H1 (cell line): ENCODE results near the gene PHETA1. TPM values are rescaled to one million over a fixed set of nuclear protein-coding genes. Genes with fewer than 3 reads are reported as not detected.

ENCODE experiments used
- CTCF ChIA-PET: fragments of 300-600 bp; sonication (Branson Sonifier 250); formaldehyde crosslinking; loops from one replicate; lab custom pipeline; 2021; ENCODE audit not compliant: partially characterized antibody; lab: Charles Lee
- POLR2A ChIA-PET: fragments of 300-600 bp; sonication (Branson Sonifier 250); formaldehyde crosslinking; loops from one replicate; lab custom pipeline; 2021; ENCODE audit warnings: inconsistent platforms; ENCODE audit not compliant: partially characterized antibody; lab: Charles Lee
- DNase-seq, 2 experiments: peaks; one replicate each; pipeline versions ENCODE4 v3.0.0 to v3.0.0-alpha.2; 2010 to 2022; ENCODE audit warnings: low spot score in 2 of 2, low read depth in 1 of 2, mixed read lengths in 1 of 2
- FAIRE-seq: peaks from 2 replicates; lab custom pipeline; 2011; peaks lifted over from hg19 to GRCh38; lab: Jason Lieb, UNC
- H2AFZ ChIP-seq: 2 replicates; pipeline ENCODE4 v1.8.1; 2012; ENCODE audit warnings: low read length, inconsistent platforms
- H2AK5ac ChIP-seq: 2 replicates; pipeline ENCODE4 v1.6.1; 2013; ENCODE audit warnings: low read depth, low read length
- H2BK120ac ChIP-seq: replicated peaks from 2 replicates; pipeline ENCODE3; 2013; ENCODE audit warnings: low read depth, low read length, inconsistent platforms
- H2BK12ac ChIP-seq: 2 replicates; pipeline ENCODE4 v1.6.1; 2013; ENCODE audit warnings: low read depth, low read length
- H2BK15ac ChIP-seq: 2 replicates; pipeline ENCODE4 v1.6.1; 2013; ENCODE audit warnings: low read length
- H2BK20ac ChIP-seq: 2 replicates; pipeline ENCODE4 v1.6.1; 2013; ENCODE audit warnings: low read length
- H2BK5ac ChIP-seq: 2 replicates; pipeline ENCODE4 v1.6.1; 2013; ENCODE audit warnings: low read depth, low read length
- H3K14ac ChIP-seq: 2 replicates; pipeline ENCODE4 v1.6.1; 2013; ENCODE audit warnings: inconsistent platforms; ENCODE audit not compliant: insufficient read length
- H3K18ac ChIP-seq: 2 replicates; pipeline ENCODE4 v1.6.1; 2013; ENCODE audit warnings: low read length; ENCODE audit errors: extremely low read depth
- H3K23ac ChIP-seq: 2 replicates; pipeline ENCODE4 v1.6.1; 2013; ENCODE audit warnings: inconsistent platforms; ENCODE audit not compliant: insufficient read length
- H3K23me2 ChIP-seq: 2 replicates; pipeline ENCODE4 v1.6.1; 2013; ENCODE audit warnings: low read depth, low read length
- H3K27ac ChIP-seq: 2 replicates; pipeline ENCODE4 v1.6.1; 2011; ENCODE audit warnings: low read depth, low read length, inconsistent platforms
- H3K27me3 ChIP-seq, 4 experiments: replicated peaks in 1 of 4; 1 replicate in 1 of 4; 2 replicates in 3 of 4; pipeline versions ENCODE4 v1.6.1 to v1.8.1; 2011 to 2013; ENCODE audit warnings: low read length in 3 of 4, mild to moderate bottlenecking in 3 of 4, inconsistent platforms in 2 of 4, mixed read lengths in 2 of 4, moderate library complexity in 1 of 4; ENCODE audit not compliant: control insufficient read depth in 3 of 4, insufficient read depth in 3 of 4; ENCODE audit errors: extremely low read depth in 1 of 4
- H3K36me3 ChIP-seq, 4 experiments: 2 replicates each; pipeline versions ENCODE4 v1.6.1 to v1.8.1; 2011 to 2013; ENCODE audit warnings: mild to moderate bottlenecking in 4 of 4, low read length in 3 of 4, moderate library complexity in 2 of 4, control low read depth in 1 of 4, inconsistent platforms in 1 of 4; ENCODE audit not compliant: insufficient read depth in 4 of 4, control insufficient read depth in 2 of 4
- H3K4ac ChIP-seq: replicated peaks from 2 replicates; pipeline ENCODE3; 2013; ENCODE audit warnings: low read length, low read depth, mixed read lengths, inconsistent platforms; ENCODE audit not compliant: insufficient read length
- H3K4me1 ChIP-seq, 4 experiments: replicated peaks in 1 of 4; 1 replicate in 1 of 4; 2 replicates in 3 of 4; pipeline versions ENCODE4 v1.6.1 to v1.8.1; 2011 to 2013; ENCODE audit warnings: low read length in 3 of 4, inconsistent platforms in 2 of 4, mixed read lengths in 1 of 4; ENCODE audit not compliant: insufficient read depth in 4 of 4, control insufficient read depth in 3 of 4
- H3K4me2 ChIP-seq, 2 experiments: 2 replicates each; pipeline versions ENCODE4 v1.6.1 to v1.8.1; 2011 to 2013; ENCODE audit warnings: low read depth in 2 of 2, low read length in 2 of 2, control low read depth in 1 of 2, inconsistent platforms in 1 of 2, mild to moderate bottlenecking in 1 of 2; ENCODE audit not compliant: insufficient read depth in 1 of 2
- H3K4me3 ChIP-seq, 4 experiments: fragments of 200-600, 300-600 bp in 1 of 4; sonication (generic), shearing (Covaris generic), sonication (Bioruptor Twin) in 1 of 4; 2 replicates each; pipeline versions ENCODE4 v1.5.1 to v1.8.1; 2011 to 2016; ENCODE audit warnings: low read length in 4 of 4, low read depth in 3 of 4, control low read depth in 2 of 4, inconsistent platforms in 2 of 4, mild to moderate bottlenecking in 2 of 4, mixed read lengths in 1 of 4, moderate library complexity in 1 of 4; ENCODE audit not compliant: insufficient read depth in 2 of 4; ENCODE audit errors: extremely low read depth in 1 of 4
- H3K56ac ChIP-seq: replicated peaks from 2 replicates; pipeline ENCODE3; 2013; ENCODE audit warnings: low read depth, mild to moderate bottlenecking, mixed read lengths, low read length, inconsistent platforms; ENCODE audit not compliant: insufficient read length
- H3K79me1 ChIP-seq: 2 replicates; pipeline ENCODE4 v1.6.1; 2013; ENCODE audit warnings: low read depth, low read length, control low read depth
- H3K79me2 ChIP-seq, 2 experiments: 2 replicates each; pipeline versions ENCODE4 v1.6.1 to v1.8.1; 2012 to 2013; ENCODE audit warnings: low read length in 2 of 2, mild to moderate bottlenecking in 2 of 2, inconsistent platforms in 1 of 2; ENCODE audit not compliant: insufficient read depth in 2 of 2, control insufficient read depth in 1 of 2
- H3K9ac ChIP-seq, 4 experiments: replicated peaks in 1 of 4; 1 replicate in 1 of 4; 2 replicates in 3 of 4; pipeline versions ENCODE4 v1.6.1 to v1.8.1; 2011 to 2013; ENCODE audit warnings: low read depth in 3 of 4, low read length in 3 of 4, control low read depth in 2 of 4, mild to moderate bottlenecking in 2 of 4, moderate library complexity in 2 of 4, inconsistent platforms in 1 of 4; ENCODE audit errors: extremely low read depth in 1 of 4
- H3K9me3 ChIP-seq, 2 experiments: 2 replicates each; pipeline versions ENCODE4 v1.6.1 to v1.8.1; 2012 to 2013; ENCODE audit warnings: mild to moderate bottlenecking in 2 of 2, moderate library complexity in 2 of 2, control low read depth in 1 of 2, inconsistent platforms in 1 of 2, low read depth in 1 of 2, low read length in 1 of 2, mixed read lengths in 1 of 2; ENCODE audit not compliant: insufficient read depth in 2 of 2
- H4K20me1 ChIP-seq, 2 experiments: replicated peaks in 1 of 2; 2 replicates each; pipeline versions ENCODE3 to v1.8.1; 2011 to 2013; ENCODE audit warnings: inconsistent platforms in 2 of 2, low read length in 2 of 2, mild to moderate bottlenecking in 1 of 2; ENCODE audit not compliant: insufficient read depth in 2 of 2, control insufficient read depth in 1 of 2
- H4K5ac ChIP-seq: 2 replicates; pipeline ENCODE4 v1.6.1; 2013; ENCODE audit warnings: low read length, low read depth, mixed read lengths, inconsistent platforms; ENCODE audit not compliant: insufficient read length
- H4K8ac ChIP-seq: 2 replicates; pipeline ENCODE4 v1.8.0; 2013; ENCODE audit warnings: mild to moderate bottlenecking, moderate library complexity, low read length, inconsistent platforms; ENCODE audit not compliant: insufficient read depth; ENCODE audit errors: extremely low read depth
- H4K91ac ChIP-seq: replicated peaks from 2 replicates; pipeline ENCODE3; 2013; ENCODE audit warnings: low read length, mixed read lengths, inconsistent platforms; ENCODE audit not compliant: insufficient read length
- CBX8 ChIP-seq: fragments of 300-800, 300-1000 bp; sonication (generic); IDR thresholded peaks from 2 replicates; pipeline ENCODE4 v1.7.1; 2016; ENCODE audit warnings: low read depth, low read length, borderline replicate concordance
- CEBPB ChIP-seq: IDR thresholded peaks from 2 replicates; pipeline ENCODE4 v1.6.1; 2012; ENCODE audit warnings: low read depth, low read length
- CTBP2 ChIP-seq: IDR thresholded peaks from 2 replicates; pipeline ENCODE4 v1.7.0; 2011; ENCODE audit warnings: borderline replicate concordance, mild to moderate bottlenecking, moderate library complexity, mixed read lengths, low read length; ENCODE audit not compliant: insufficient read depth, insufficient read length
- CTCF ChIP-seq, 3 experiments: IDR thresholded peaks; 1 replicate in 2 of 3; 2 replicates in 1 of 3; pipeline versions ENCODE4 v1.5.1 to v1.6.1; 2011; ENCODE audit warnings: low read length in 3 of 3, mild to moderate bottlenecking in 3 of 3, inconsistent platforms in 2 of 3, low read depth in 1 of 3, moderate library complexity in 1 of 3; ENCODE audit not compliant: insufficient read depth in 1 of 3; ENCODE audit errors: control extremely low read depth in 1 of 3
- GABPA ChIP-seq: IDR thresholded peaks from 2 replicates; pipeline ENCODE4 v1.6.1; 2011; ENCODE audit warnings: mild to moderate bottlenecking, low read length, moderate library complexity, borderline replicate concordance; ENCODE audit not compliant: insufficient read depth
- HDAC2 ChIP-seq, 2 experiments: fragments of 300-600 bp in 1 of 2; sonication (generic) in 1 of 2; IDR thresholded peaks; 2 replicates each; pipeline ENCODE4 v1.6.1; 2011 to 2012; ENCODE audit warnings: low read depth in 2 of 2, low read length in 2 of 2, mild to moderate bottlenecking in 2 of 2, moderate library complexity in 2 of 2, borderline replicate concordance in 1 of 2, inconsistent platforms in 1 of 2
- NANOG ChIP-seq: IDR thresholded peaks from 2 replicates; pipeline ENCODE4 v1.6.1; 2011; ENCODE audit warnings: low read length, low read depth, mild to moderate bottlenecking, inconsistent platforms; ENCODE audit not compliant: insufficient read depth, poor library complexity, severe bottlenecking
- POU5F1 ChIP-seq: IDR thresholded peaks from 2 replicates; pipeline ENCODE4 v1.6.1; 2011; ENCODE audit warnings: low read depth, mild to moderate bottlenecking, low read length, moderate library complexity
- YY1 ChIP-seq: IDR thresholded peaks from 2 replicates; pipeline ENCODE4 v1.6.1; 2011; ENCODE audit warnings: low read depth, mild to moderate bottlenecking, low read length
- WGBS, 2 experiments: shearing (Covaris generic) in 1 of 2; methylation state at CpG; one replicate each; pipeline versions ENCODE4 v1.1.6 to v1.1.7; 2013 to 2015; ENCODE audit warnings: low lambda C conversion rate in 2 of 2, mixed read lengths in 2 of 2, inconsistent platforms in 1 of 2, low coverage in 1 of 2, missing lambda C conversion rate in 1 of 2; ENCODE audit not compliant: insufficient replicate concordance in 2 of 2, insufficient coverage in 1 of 2, insufficient read length in 1 of 2; ENCODE audit errors: extremely low coverage in 1 of 2, missing lambda C conversion rate in 1 of 2; 5-methylcytosine and 5-hydroxymethylcytosine counted together
- polyA plus RNA-seq, 7 experiments: library from polyadenylated mRNA; depleted of rRNA in 3 of 7; stranded (reverse) in 5 of 7; unstranded in 2 of 7; fragments of >200 nt in 5 of 7; fragments of 200-250 nt in 2 of 7; gene quantifications; 1 replicate in 5 of 7; 2 replicates in 1 of 7; 4 replicates in 1 of 7; pipeline versions ENCODE4 v1.2.1 to v1.2.3, GENCODE V29; 2011 to 2013; ENCODE audit warnings: missing spikeins in 2 of 7, mixed read lengths in 2 of 7
- total RNA-seq: library from RNA; stranded (reverse); fragmentation: NEBNext Ultra II Directional; extraction: Animal tissue kit (Norgen Biotek cat#: 25700); gene quantifications from 2 replicates; pipeline ENCODE4 v1.2.1, GENCODE V29; 2021

PHETA1 gene
- total and polyA plus RNA-seq, 2 of the 8 experiments (the other 6 are each of a cell fraction or from before 2014, with no cell fraction given): 5.2 to 12.3 TPM

GRCh38 chr12:111347891-111348644 lies 20.8 kb downstream of the PHETA1 start:
- Histone ChIP-seq H3K23me2 (no peaks in the 10 kb centered on the region), H3K79me1 (no peaks in the 10 kb centered on the region)
- CTCF ChIA-PET: interaction anchor here (1.1 kb wide), 1 partner anchor 29 kb away, joined by 3 read pairs; no protein-coding TSS in a partner anchor
- no peak for TF ChIP-seq CEBPB
- TF ChIP-seq NANOG: no peak
- TF ChIP-seq GABPA: no peak
- TF ChIP-seq POU5F1: no peak
- no peak for TF ChIP-seq HDAC2 (IDR thresholded peaks at IDR 0.05; ENCODE audit: borderline replicate concordance in 1 of 2, low read depth in 2 of 2, low read length in 2 of 2)
- TF ChIP-seq CTCF (IDR thresholded peaks at IDR 0.05; ENCODE audit: control extremely low read depth in 1 of 3, insufficient read depth in 1 of 3, low read depth in 1 of 3, low read length in 3 of 3): no peak
- TF ChIP-seq YY1: no peak
- TF ChIP-seq CTBP2: no peak
- no peak for TF ChIP-seq CBX8

More at GRCh38 chr12:111347891-111348644, 20.8 kb downstream of the PHETA1 start:
- Histone ChIP-seq H3K9me3 (peaks cover 12 to 16% of the 10 kb centered on the region in 2 experiments; a peak in 3 of 4 replicates), H2AFZ (no peak overlapping the region), H3K27me3 (no peaks in the 10 kb centered on the region; a peak in 1 of 7 replicates), H3K4me3 (no peak overlapping the region), H3K4me1 (no peaks in the 10 kb centered on the region), H2BK15ac (no peak overlapping the region), H2AK5ac (no peak overlapping the region), H3K27ac (no peak overlapping the region), H3K18ac (no peak overlapping the region), H2BK120ac (no peak overlapping the region), H3K4ac (no peak overlapping the region), H3K9ac (no peak overlapping the region), H3K36me3 (peaks cover 0 to 6% (median 1%) of the 10 kb centered on the region in 4 experiments; a peak in 3 of 8 replicates), H2BK20ac (no peak overlapping the region), H3K79me2 (no peaks in the 10 kb centered on the region), H3K23ac (no peak overlapping the region), H3K56ac (no peak overlapping the region), H3K4me2 (no peak overlapping the region), H4K8ac (no peak overlapping the region), H2BK12ac (no peak overlapping the region), H2BK5ac (no peak overlapping the region), H3K14ac (no peak overlapping the region), H4K91ac (no peak overlapping the region), H4K20me1 (no peaks in the 10 kb centered on the region), H4K5ac (no peak overlapping the region)
- POLR2A ChIA-PET: interaction anchor here (1.4 to 1.5 kb wide), 2 partner anchors 15 to 21 kb away, joined by 3 to 6 read pairs; partner anchors contain the start of gene PHETA1
- DNase-seq (no peak), FAIRE-seq (no peak)
- 89% methylated on average over 15 of the region's 18 CpGs; no CpG with 5 or more reads in 1 of the 2 experiments for WGBS, 2 experiments
